Stimulated activated naive CD8-positive, alpha-beta T cell treated with anti-CD3 and anti-CD28 coated beads, Interleukin-15, amount 100 ng/mL, for 72 hours (primary cell): ENCODE data around the gene OSER1.

Experiments used
- ATAC-seq: fragments of 150-1000 bp; cut with Tn5 transposase; 2 replicates; pipeline ENCODE4 v1.10.0; 2021; ENCODE audit warnings: mild to moderate bottlenecking, moderate library complexity
- DNase-seq, 2 donors: peaks; one replicate each; pipeline ENCODE4 v3.0.0; 2021 to 2022
- H3K27ac Mint-ChIP-seq, 2 donors: one replicate each; pipeline ENCODE4 v1.8.0; 2022; ENCODE audit warnings: mild to moderate bottlenecking in 2 of 2, mixed read lengths in 2 of 2, moderate library complexity in 2 of 2
- H3K27me3 Mint-ChIP-seq: one replicate; pipeline ENCODE4 v1.8.0; 2022; ENCODE audit warnings: mixed read lengths
- H3K4me1 Mint-ChIP-seq: one replicate; pipeline ENCODE4 v1.8.0; 2022; ENCODE audit warnings: mild to moderate bottlenecking, mixed read lengths
- H3K4me3 Mint-ChIP-seq, 2 donors: one replicate each; pipeline ENCODE4 v1.8.0; 2022; ENCODE audit warnings: mild to moderate bottlenecking in 2 of 2, mixed read lengths in 2 of 2, moderate library complexity in 1 of 2
- H3K9me3 Mint-ChIP-seq, 2 donors: one replicate each; pipeline ENCODE4 v1.8.0; 2022; ENCODE audit warnings: mixed read lengths in 2 of 2

Gene OSER1

GRCh38 chr20:44180814-44181213 is 29.8 kb downstream of the OSER1 start:
- H3K4me1 Mint-ChIP-seq: no peaks in the 10 kb centered on the region
- DNase-seq (no peak), ATAC-seq (no peak)
- no peak overlapping the region for H3K4me3 Mint-ChIP-seq
- H3K9me3 Mint-ChIP-seq: no peaks in the 10 kb centered on the region
- peaks cover 49% of the 10 kb centered on the region for H3K27me3 Mint-ChIP-seq
- H3K27ac Mint-ChIP-seq: peak overlapping the region in 1 of 2 donors; percentile 45

DNA sequence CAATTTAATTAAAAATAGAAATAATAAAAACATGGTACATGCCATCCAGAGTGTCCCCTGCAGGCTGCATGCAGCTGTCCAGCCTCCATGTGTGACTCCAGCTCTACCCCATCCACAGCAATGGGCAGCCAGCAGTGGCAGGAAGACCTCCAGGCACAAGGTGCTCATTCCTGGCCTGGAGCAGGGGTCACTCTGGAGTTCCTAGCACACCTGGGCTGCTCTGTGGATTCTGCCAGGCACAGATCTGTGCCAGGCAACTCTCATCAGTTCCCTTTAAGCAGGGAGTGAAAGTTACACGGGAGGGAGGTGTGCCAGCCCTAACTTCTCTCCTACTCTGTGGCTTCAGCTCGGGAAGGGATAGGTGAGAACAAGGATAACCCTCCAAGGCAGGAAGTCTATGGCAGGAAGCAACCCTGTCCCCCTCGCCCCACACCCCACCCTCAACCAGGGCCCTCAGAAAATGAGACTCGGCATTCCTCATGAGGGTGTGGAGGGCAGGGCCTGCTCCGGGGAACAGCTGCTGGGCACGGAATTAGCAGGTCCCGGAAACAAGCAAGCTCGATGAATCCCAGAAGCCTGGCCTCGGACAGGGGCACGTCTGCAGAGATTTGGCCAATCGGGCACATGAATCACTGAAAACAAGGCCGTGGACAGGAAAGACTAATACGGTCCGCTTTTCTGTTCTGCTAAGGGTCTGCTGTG is 33.6 kb downstream of the OSER1 start:
- DNase-seq (no peak), ATAC-seq (no peak)
- Mint-ChIP-seq H3K9me3 (no peaks in the 10 kb centered on the region), H3K27ac (no peak overlapping the region), H3K4me1 (no peaks in the 10 kb centered on the region), H3K27me3 (peaks cover 27% of the 10 kb centered on the region), H3K4me3 (no peak overlapping the region)

DNA sequence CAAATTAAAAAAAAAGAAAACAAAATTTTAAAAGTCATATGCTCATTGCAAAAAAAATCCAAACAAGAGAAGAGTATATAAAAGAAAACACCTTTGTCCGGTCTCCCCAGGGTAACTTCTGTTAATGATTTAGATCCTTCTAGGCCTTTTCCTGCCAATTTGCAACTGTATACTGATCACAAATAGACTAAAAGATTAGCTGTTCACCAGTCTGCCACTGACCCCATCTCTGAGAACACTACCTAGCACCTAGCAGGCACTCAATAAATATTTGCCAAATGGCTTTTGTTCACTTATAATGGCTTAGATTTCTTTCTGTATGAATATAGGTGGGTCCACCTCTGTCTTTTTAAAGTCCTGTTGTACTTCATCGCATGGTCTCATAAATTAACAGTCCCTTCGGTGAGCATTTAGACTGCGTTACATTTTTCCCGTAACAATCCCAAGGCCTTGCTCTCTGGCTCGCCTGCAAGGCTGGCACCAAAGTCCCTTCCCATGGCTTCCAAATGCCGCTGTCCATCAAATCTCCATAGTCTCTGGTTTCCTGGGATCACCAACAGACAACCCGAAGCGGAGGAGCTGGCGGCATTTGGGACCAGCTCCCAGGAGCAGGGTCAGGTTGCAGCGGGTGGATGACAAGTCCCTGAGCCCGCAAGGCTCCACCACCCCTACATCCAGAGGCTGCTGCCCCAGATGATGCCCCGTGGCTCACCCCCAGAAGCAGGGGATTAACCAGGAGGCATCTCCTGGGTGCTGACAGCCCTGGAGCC is 35.4 kb downstream of the OSER1 start:
- H3K4me1 Mint-ChIP-seq: no peaks in the 10 kb centered on the region
- DNase-seq: no peak
- no peak for ATAC-seq
- H3K27ac Mint-ChIP-seq: no peak overlapping the region
- H3K4me3 Mint-ChIP-seq: no peak overlapping the region
- H3K27me3 Mint-ChIP-seq: peaks cover 29% of the 10 kb centered on the region
- H3K9me3 Mint-ChIP-seq: no peaks in the 10 kb centered on the region

GRCh38 chr20:44173846-44174245 is 36.7 kb downstream of the OSER1 start:
- DNase-seq: no peak
- Mint-ChIP-seq H3K4me3 (no peak overlapping the region), H3K27me3 (peaks cover 33% of the 10 kb centered on the region), H3K9me3 (no peaks in the 10 kb centered on the region), H3K27ac (no peak overlapping the region), H3K4me1 (no peaks in the 10 kb centered on the region)
- ATAC-seq: no peak

DNA sequence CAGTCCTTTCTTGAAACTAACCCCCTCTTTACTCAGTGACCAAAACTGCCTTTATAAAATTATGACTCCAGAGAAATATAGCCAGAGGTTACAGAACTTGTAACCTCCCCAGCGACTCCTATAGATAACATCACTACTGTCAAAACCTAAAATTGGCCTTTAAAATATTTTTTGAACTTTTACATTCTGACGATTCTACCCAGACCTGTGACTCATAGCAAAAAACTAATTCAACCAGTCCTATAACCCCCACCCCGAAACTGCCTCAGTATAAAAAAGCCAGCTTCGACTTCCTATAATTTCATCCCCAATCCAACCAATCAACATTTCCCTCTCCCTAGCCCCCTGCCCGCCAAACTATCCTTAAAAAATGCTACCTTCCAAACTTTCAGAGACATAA is 37.5 kb downstream of the OSER1 start:
- H3K9me3 Mint-ChIP-seq: no peaks in the 10 kb centered on the region
- no peak overlapping the region for H3K4me3 Mint-ChIP-seq
- H3K27me3 Mint-ChIP-seq: peaks cover 33% of the 10 kb centered on the region
- H3K4me1 Mint-ChIP-seq: no peaks in the 10 kb centered on the region
- H3K27ac Mint-ChIP-seq: peak overlapping the region in 1 of 2 donors; percentile 49
- DNase-seq (no peak), ATAC-seq (no peak)

- H3K27ac Mint-ChIP-seq: no peak overlapping the region
- no peaks in the 10 kb centered on the region for H3K4me1 Mint-ChIP-seq
- peaks cover 39% of the 10 kb centered on the region for H3K27me3 Mint-ChIP-seq
- no peak overlapping the region for H3K4me3 Mint-ChIP-seq
- ATAC-seq (no peak), DNase-seq (no peak)
- no peaks in the 10 kb centered on the region for H3K9me3 Mint-ChIP-seq
Observed at GRCh38 chr20:44172572-44172950, 38.0 kb downstream of the OSER1 start.

GRCh38 chr20:44171775-44172571 is 38.6 kb downstream of the OSER1 start:
- no peak overlapping the region for H3K4me3 Mint-ChIP-seq
- no peak for DNase-seq
- no peaks in the 10 kb centered on the region for H3K9me3 Mint-ChIP-seq
- no peaks in the 10 kb centered on the region for H3K4me1 Mint-ChIP-seq
- ATAC-seq: no peak
- H3K27me3 Mint-ChIP-seq: peaks cover 42% of the 10 kb centered on the region
- no peak overlapping the region for H3K27ac Mint-ChIP-seq

DNA sequence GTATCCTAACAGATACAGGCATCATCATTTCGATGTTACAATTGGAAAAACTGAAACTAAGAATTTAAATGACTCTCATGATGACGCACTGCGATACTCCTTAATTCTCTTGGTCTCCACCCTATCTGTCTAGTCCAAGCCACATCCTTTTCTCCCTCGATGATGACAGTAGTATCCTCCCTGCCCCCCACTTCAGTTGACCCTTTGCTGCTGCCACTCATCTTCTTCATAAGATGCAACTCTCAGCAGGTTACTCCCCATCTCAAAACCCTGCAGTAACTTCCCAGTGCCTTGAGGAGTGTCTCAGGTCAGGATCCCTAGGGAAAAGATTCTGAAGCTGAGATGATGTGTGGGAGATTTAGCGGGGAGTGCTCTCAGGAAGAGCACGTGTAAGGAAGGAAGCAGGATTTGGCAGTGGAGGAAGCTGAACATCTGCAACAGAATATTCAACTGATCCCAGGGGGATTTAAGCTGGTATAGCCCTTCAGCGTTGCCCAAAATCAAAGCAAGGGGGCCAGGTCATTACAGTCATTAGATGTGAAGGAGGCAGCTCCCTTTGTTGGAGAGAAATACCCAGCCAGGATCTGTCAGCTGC is 39.7 kb downstream of the OSER1 start:
- no peak for DNase-seq
- Mint-ChIP-seq H3K9me3 (no peaks in the 10 kb centered on the region), H3K27ac (peak overlapping the region in 1 of 2 donors; percentile 78), H3K27me3 (peaks cover 49% of the 10 kb centered on the region), H3K4me3 (no peak overlapping the region), H3K4me1 (no peaks in the 10 kb centered on the region)
- no peak for ATAC-seq

GRCh38 chr20:44167736-44168135 is 42.8 kb downstream of the OSER1 start:
- Mint-ChIP-seq H3K27me3 (peaks cover 68% of the 10 kb centered on the region), H3K27ac (no peak overlapping the region), H3K4me1 (no peaks in the 10 kb centered on the region), H3K9me3 (no peaks in the 10 kb centered on the region), H3K4me3 (no peak overlapping the region)
- DNase-seq: no peak
- ATAC-seq: no peak

- H3K4me3 Mint-ChIP-seq: no peak overlapping the region
- peaks cover 64% of the 10 kb centered on the region for H3K27me3 Mint-ChIP-seq
- H3K27ac Mint-ChIP-seq: no peak overlapping the region
- H3K4me1 Mint-ChIP-seq: no peaks in the 10 kb centered on the region
- H3K9me3 Mint-ChIP-seq: no peaks in the 10 kb centered on the region
- ATAC-seq: no peak
- DNase-seq: no peak
Observed at GRCh38 chr20:44166477-44166876, 44.1 kb downstream of the OSER1 start.

DNA sequence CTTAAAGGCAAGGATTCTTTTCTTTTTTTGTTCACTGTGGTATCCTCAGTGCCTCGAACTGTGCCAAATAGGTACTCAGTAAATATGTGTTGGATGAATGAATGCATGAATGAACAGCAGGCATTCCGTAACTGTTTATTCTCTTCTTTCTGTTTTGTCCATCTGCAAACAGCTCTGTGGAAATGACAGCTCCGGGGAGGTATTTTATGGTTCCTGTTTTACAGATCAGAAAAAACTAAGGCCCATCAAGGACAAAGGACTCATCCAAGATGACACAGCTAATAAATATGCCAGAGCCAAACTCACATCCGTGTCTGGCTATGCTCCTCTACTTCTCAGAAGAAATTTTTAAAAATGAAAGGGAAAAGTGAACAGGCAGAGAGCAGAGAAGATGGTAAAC is 44.6 kb downstream of the OSER1 start:
- Mint-ChIP-seq H3K27me3 (peaks cover 60% of the 10 kb centered on the region), H3K27ac (no peak overlapping the region), H3K4me3 (no peak overlapping the region), H3K9me3 (no peaks in the 10 kb centered on the region), H3K4me1 (no peaks in the 10 kb centered on the region)
- DNase-seq (no peak), ATAC-seq (no peak)

DNA sequence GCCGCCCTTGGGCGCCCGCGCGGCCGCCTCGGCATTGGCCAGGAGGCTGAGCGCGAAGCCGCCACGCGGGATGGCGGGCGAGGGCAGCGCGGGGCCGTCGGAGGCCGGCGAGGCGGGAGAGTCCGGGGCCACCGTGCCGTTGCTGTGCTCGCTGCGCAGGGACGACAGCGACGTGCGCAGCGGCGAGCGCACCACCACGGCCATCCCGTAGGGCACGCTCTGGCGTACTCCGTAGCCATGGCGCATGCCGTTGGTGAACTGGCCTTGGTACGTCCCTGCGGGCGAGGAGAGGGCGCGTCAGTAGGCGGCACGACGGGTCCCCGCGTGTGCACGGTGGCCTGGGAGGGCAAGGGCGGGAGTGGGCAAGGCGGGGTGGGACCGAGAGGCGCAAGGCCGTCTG is 50.4 kb downstream of the OSER1 start:
- Mint-ChIP-seq H3K4me3 (no peak overlapping the region), H3K27me3 (peaks cover 58% of the 10 kb centered on the region), H3K27ac (no peak overlapping the region), H3K4me1 (no peaks in the 10 kb centered on the region), H3K9me3 (peaks cover 0 to 8% of the 10 kb centered on the region in 2 donors)
- DNase-seq (no peak), ATAC-seq (no peak)

GRCh38 chr20:44159711-44160110 is 50.9 kb downstream of the OSER1 start:
- peaks cover 0 to 8% of the 10 kb centered on the region in 2 donors for H3K9me3 Mint-ChIP-seq
- H3K27ac Mint-ChIP-seq: no peak overlapping the region
- DNase-seq (no peak), ATAC-seq (no peak)
- no peaks in the 10 kb centered on the region for H3K4me1 Mint-ChIP-seq
- peaks cover 57% of the 10 kb centered on the region for H3K27me3 Mint-ChIP-seq
- no peak overlapping the region for H3K4me3 Mint-ChIP-seq

DNA sequence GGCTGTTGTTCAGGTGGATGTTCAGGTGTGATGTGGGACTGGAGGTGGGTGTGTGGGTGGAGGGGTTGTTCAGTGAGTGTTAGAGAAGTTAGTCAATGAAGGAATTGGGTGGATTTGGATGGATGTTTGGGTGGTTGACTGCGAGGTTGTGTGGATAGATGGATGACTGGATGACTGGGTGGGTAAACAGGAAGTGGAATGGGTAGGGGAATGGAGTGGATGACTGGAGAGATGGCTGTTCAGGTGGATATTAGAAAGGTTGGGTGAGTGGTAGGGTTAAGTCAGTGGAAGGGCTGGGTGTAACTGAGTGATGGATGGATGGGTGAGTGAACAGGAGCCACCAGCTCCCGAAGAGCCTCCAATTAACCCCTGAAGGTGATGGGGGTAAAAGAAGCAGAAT is 51.4 kb downstream of the OSER1 start:
- ATAC-seq: no peak
- Mint-ChIP-seq H3K4me1 (no peaks in the 10 kb centered on the region), H3K4me3 (no peak overlapping the region), H3K27ac (no peak overlapping the region), H3K9me3 (peaks cover 0 to 8% of the 10 kb centered on the region in 2 donors), H3K27me3 (peaks cover 51% of the 10 kb centered on the region)
- no peak for DNase-seq

GRCh38 chr20:44157061-44157460 is 53.5 kb downstream of the OSER1 start:
- H3K4me3 Mint-ChIP-seq: no peak overlapping the region
- peaks cover 11% of the 10 kb centered on the region for H3K4me1 Mint-ChIP-seq
- peaks cover 35% of the 10 kb centered on the region for H3K27me3 Mint-ChIP-seq
- H3K9me3 Mint-ChIP-seq: peaks cover 0 to 8% of the 10 kb centered on the region in 2 donors
- H3K27ac Mint-ChIP-seq: no peak overlapping the region
- no peak for DNase-seq
- ATAC-seq: no peak
